GM19463 (cell line): ENCODE data around the gene CEP63.

ENCODE experiments used
- ATAC-seq: cut with Tn5 transposase; IDR thresholded peaks from one replicate; pipeline ENCODE4 v1.9.1; 2021; ENCODE audit warnings: mild to moderate bottlenecking, moderate library complexity; ENCODE audit not compliant: unreplicated experiment

The CEP63 gene

GRCh38 chr3:134607054-134608022, 121.5 kb downstream of the CEP63 start:
- ATAC-seq: no peak

- ATAC-seq: no peak
Measured at GRCh38 chr3:134608023-134608770, 122.3 kb downstream of the CEP63 start.

- no peak for ATAC-seq
Measured at GRCh38 chr3:134608771-134609435, 123.0 kb downstream of the CEP63 start.

- ATAC-seq: no peak
Measured at GRCh38 chr3:134609821-134610431, 124.1 kb downstream of the CEP63 start.

- ATAC-seq: no peak
Measured at GRCh38 chr3:134610432-134611385, 124.9 kb downstream of the CEP63 start.

GRCh38 chr3:134611516-134611915, 125.7 kb downstream of the CEP63 start:
- ATAC-seq: no peak

- ATAC-seq: no peak
Measured at GRCh38 chr3:134613006-134613520, 127.2 kb downstream of the CEP63 start.

- no peak for ATAC-seq
Measured at GRCh38 chr3:134614955-134615354, 129.1 kb downstream of the CEP63 start.

GRCh38 chr3:134615743-134616142, 129.9 kb downstream of the CEP63 start:
- no peak for ATAC-seq

- no peak for ATAC-seq
Measured at GRCh38 chr3:134617608-134618477, 132.0 kb downstream of the CEP63 start.

GRCh38 chr3:134618478-134619300, 132.8 kb downstream of the CEP63 start:
- no peak for ATAC-seq

GRCh38 chr3:134619301-134619615, 133.4 kb downstream of the CEP63 start:
- ATAC-seq: no peak

GRCh38 chr3:134619884-134620445, 134.1 kb downstream of the CEP63 start:
- no peak for ATAC-seq

- no peak for ATAC-seq
Measured at GRCh38 chr3:134620476-134621115, 134.7 kb downstream of the CEP63 start.

- ATAC-seq: no peak
Measured at GRCh38 chr3:134621854-134622253, 136.0 kb downstream of the CEP63 start.

GRCh38 chr3:134622806-134623365, 137.0 kb downstream of the CEP63 start:
- no peak for ATAC-seq
